Measurements from ENCODE around the gene KCNK10. TPM values are rescaled to one million over a fixed set of nuclear protein-coding genes. Genes with fewer than 3 reads are reported as not detected.

Gene KCNK10, protein sequence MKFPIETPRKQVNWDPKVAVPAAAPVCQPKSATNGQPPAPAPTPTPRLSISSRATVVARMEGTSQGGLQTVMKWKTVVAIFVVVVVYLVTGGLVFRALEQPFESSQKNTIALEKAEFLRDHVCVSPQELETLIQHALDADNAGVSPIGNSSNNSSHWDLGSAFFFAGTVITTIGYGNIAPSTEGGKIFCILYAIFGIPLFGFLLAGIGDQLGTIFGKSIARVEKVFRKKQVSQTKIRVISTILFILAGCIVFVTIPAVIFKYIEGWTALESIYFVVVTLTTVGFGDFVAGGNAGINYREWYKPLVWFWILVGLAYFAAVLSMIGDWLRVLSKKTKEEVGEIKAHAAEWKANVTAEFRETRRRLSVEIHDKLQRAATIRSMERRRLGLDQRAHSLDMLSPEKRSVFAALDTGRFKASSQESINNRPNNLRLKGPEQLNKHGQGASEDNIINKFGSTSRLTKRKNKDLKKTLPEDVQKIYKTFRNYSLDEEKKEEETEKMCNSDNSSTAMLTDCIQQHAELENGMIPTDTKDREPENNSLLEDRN
- total RNA-seq (2022; extraction: Qiagen RNA extraction) = not detected in 5 replicates

DNA sequence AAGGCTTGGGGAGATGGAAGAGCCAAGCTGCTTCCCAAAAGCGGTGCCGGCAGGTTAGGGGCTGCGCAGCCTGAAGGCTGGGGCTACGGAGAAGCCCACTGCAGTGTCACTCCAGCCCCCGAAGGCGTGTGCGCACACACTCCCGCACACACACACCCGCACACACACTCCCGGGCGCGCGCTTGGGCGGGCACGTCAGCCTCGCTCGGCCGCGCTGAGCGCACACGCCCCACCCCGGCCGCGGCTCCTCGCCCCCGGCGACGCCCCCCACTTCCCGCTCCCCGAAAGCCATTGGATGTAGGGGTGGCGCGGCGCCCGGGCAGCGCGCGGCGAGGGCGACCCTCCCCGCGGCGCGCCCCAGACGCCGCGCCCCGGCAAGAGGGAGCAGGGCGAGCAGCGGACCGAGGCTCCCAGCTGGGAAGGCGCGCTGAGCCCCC is at the start of gene KCNK10:
TSS of gene KCNK10 (minus strand) at position 184 of the 437 bp plus-strand sequence. CDS start 471 bp downstream, outside the sequence.

Other genes with a start within 250 kb of the KCNK10 start
- 2.9 to 4.8 TPM (median 3.8 TPM) in 5 replicates for gene SPATA7, start 62.4 kb upstream of the KCNK10 start, total RNA-seq (2022; extraction: Qiagen RNA extraction)
- 7.6 to 9.5 TPM (median 9.0 TPM) in 5 replicates for gene PTPN21, start 231.7 kb upstream of the KCNK10 start, total RNA-seq (2022; extraction: Qiagen RNA extraction)
- 60.3 to 65.2 TPM (median 62.7 TPM) in 5 replicates for gene ZC3H14, start 239.8 kb upstream of the KCNK10 start, total RNA-seq (2022; extraction: Qiagen RNA extraction)

All from A549 treated with Mapracorat at 1 μM for 4 hours (cell line).